ENCODE data around the gene DGAT2.

DGAT2 gene

DNA sequence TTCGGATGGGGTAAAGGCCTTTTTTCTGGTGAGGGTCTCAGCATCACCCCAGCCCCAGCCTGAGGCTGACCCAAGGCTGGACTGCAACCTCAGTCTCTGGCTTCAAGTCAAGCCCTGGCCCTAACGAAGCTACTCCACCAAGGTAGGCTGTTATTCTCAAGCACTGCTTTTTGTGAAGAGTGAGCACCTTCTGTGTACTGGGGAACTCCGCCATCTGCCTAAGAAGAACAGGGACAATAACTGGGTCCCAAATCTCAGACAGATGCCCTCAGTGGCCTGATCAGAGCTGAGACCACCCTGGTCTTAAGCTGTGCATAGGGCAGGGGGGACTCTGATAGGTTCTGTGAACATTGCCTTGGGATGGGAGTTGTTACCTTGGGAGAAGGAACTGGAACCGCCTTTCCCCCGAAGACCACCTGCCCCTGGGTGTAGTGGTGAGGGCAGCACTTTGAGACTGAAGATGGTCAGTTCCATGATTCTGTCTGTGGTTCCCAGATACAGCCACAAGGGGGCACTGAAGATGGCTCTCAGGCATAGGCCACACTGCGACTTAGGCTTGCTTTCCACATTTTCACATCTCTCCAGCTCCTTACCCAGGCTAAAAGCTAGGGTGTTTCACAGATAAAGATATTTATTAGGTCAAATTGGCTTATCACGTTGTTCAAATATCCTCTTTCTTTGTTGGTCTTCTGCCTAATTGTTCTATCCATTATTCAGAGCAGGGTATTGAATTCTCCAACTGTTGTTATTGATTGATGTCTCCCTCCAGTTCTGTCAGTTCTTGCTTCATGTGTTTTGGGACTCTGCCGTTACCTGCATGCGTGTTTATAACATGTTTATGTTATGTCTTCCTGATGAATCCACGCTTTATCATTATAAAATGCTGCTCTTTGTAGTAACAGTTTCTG lies 34.6 kb downstream of the DGAT2 start:
- DNase-seq: peak; percentile 24 to 47

- DNase-seq: no peak
These were observed 40.5 kb downstream of the DGAT2 start for GRCh38 chr11:75809111-75809510.

GRCh38 chr11:75809991-75810390 lies 41.4 kb downstream of the DGAT2 start:
- DNase-seq: no peak

DNA sequence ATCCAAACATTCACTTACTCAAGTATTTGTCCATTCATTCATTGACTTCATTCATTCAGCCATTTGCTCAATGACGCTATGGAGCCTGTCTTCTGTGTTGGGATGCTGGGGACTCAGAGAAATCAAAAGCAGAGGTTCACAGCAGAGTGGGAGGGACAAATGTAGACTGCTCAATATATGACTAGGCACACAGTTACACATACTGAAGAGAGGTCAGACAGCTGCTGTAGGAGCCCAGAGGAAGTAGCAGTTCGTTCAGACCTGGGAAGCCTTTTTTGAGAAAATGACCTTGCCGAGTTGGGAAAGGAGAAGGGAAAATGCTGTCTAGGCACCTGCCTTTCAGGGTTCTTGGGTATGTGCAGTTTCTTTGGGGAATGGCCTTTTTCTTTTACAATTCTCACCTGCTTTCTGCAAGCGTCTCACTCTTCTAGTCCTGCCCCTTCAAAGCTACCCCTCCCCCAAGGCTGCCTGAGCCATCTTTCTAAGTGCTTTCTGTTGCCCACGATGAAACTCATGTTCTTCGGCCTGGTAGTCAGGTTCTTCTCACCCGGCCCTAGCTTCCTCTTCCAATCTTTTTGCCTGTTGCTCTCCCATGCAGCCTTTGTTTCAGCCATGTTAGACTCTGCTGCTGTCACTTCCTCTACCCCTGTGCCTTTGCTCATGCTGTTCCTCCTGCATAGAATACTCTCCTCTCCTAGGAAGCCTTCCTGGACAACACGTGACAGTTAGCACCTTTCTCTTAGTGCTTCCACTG lies 42.2 kb downstream of the DGAT2 start:
- no peak for DNase-seq

- no peak for DNase-seq
These were observed 42.9 kb downstream of the DGAT2 start for GRCh38 chr11:75811485-75811884.

DNA sequence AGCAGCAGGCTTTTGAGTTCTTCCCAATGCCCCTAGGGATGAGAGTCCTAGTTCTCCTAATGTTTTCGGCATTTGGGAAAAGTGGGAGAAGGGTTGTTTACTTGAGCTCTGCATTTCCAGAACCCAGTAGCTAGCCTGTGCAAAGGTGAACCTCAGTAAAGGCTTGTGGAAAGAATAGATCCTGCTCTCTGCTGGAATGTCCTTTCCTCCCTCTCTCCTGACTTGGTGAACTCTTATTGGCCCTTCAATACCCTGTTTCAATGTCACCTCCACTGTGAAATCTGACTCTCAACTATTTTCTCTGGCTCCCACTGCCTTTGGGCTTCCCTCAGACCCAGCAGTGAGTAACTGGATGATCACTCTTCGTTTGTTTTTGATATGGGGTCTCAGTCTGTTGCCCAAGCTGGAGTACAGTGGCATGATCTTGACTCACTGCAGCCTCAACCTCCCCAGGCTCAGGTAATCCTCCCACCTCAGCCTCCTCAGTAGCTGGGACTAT lies 44.0 kb downstream of the DGAT2 start:
- DNase-seq: no peak

DNA sequence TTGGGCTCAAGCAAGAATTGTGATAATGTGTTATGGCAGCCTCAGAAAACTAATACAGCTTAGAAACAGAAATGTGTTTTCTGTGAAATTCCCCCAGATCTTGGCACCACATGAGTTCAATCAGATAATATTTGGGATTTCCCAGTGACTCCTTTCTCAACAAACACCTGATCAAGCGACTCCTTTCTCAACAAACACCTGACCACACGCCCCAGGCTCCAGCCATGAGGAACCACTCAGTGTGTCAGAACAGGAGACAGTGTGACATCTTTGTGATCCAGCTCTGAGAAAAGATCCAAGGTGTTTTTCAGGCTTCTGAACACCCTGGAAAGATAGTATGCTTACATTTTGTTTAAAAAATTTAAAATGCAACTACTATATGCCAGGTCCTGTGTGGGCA lies 44.5 kb downstream of the DGAT2 start:
- no peak for DNase-seq

DNA sequence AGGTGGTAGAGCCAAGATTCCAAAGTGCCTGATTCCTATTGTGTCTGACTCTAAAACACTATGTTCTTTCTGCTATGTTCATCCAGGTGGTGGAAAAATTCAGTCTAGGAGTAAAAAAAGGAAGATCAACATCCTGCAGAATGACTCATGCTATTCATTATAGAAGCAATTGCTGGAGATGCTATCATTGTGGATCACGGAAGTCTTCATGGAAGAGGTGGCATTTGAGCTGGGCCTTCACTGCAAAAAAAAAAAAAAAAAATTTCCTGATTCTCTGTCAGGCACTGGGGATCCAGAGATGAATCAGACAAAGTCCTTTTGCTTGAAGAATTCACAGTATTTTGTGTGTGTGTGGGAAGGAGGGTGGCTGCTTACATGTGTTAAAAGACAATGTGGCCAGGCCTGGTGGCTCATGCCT lies 45.1 kb downstream of the DGAT2 start:
- DNase-seq: no peak

- DNase-seq: no peak
These were observed 45.7 kb downstream of the DGAT2 start for GRCh38 chr11:75814363-75814676.

DNA sequence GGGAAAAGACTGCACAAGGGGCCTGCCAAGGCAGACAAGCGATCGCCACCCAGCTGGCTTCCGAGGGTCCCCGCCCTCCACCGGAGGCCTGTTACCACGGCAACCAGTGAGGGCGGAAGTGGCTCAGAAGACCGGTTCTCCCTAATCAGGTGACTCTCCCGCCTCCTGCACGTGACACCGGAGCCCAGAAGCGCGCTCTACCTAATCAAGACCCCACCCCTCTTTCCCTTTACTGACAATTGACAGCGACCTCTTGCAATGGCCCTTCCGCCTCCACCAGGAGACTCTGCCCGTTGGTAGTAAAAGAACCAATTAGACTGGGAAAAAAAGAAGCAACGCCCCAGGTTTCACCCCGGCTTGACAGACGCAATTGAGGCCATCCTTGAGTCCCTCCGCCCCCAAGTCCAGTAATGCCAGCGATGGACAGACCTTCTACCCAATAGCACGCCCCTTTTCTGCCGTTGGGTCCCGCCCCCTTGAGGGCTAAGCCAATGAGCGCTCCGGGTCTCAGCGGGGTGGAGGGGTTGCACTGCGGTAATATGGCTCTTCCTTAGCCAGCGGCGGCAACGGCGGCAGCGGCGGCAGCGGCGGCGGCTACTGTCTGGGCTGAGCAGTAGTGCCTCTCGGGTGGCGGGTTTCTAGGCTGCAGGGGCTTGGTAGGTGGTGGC lies 46.2 kb downstream of the DGAT2 start, which contains the start of gene UVRAG:
Gene UVRAG (plus strand): TSS at position 534 of the 668 bp plus-strand sequence. CDS start 198 bp downstream, outside the sequence.
- DNase-seq: peak; percentile 99

DNA sequence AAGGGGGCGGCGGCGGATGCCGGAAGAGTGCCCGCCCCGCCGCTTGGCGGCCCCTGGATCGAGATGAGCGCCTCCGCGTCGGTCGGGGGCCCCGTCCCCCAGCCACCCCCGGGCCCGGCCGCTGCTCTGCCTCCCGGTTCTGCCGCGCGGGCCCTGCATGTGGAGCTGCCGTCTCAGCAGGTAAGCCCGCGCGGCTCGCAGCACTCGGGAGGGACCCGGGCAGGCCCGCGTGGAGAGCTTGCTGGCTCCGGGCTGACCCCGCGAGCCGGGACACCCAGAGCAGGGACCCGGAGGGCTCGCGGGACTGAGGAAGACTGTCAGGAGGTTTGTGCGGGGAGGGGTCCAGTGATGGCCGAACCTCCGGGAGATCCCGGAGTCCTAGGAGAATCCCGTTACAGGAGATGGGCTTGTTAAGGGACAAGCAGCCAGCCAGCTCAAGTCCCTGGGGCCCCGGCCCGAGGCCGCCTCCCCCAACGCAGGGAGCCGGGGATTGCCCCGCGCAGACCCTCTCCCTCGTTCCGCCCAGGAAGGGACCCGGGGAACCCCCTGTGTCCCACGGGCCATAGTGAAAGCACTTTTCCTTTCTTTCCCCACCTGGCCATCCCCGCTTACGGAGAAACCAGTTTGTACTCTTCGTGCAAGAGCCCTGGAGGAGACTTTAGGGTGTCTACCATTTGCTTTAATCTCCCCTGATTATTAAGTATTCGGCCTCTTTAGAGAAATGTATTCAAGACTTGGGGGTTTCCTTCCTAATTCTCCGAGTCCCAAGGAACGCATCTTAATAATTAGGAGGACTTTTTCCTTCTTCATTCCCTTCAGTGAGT lies 47.0 kb downstream of the DGAT2 start:
- DNase-seq: peak; percentile 21 to 34

DNA sequence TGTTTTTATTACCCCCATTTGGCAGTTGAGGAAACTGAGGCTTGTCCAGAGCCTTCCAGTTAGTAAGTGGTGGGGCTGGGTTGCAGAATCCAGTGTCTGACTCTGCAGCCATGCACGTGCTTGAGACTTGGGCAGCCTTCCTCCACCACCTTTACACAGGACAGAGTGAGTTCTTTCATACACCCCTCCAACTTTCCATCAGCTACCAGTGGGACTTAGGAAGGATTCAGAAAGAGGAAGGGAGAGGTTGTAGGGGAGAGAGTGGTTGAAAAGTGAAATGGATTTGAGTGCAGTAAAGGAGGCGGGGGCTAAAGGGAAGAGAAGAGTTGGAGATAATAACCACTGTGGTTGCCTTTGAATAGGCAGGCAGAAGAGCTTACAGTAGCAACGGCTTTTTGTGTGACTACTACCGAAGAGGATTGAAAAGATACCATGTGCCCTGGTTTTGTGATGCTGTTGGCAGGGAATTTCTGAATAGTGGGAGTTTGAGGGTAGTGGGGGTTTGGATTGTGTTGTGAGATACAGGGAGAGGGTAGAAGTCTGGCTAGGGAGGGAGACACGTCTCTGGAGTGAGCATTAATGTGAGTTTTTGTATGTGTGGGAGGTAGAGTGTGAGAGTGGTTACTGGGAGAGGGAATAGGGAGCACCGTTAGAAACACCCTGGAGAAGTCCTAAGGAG lies 48.1 kb downstream of the DGAT2 start:
- DNase-seq: no peak

GRCh38 chr11:75820645-75821044 lies 52.1 kb downstream of the DGAT2 start:
- no peak for DNase-seq

DNA sequence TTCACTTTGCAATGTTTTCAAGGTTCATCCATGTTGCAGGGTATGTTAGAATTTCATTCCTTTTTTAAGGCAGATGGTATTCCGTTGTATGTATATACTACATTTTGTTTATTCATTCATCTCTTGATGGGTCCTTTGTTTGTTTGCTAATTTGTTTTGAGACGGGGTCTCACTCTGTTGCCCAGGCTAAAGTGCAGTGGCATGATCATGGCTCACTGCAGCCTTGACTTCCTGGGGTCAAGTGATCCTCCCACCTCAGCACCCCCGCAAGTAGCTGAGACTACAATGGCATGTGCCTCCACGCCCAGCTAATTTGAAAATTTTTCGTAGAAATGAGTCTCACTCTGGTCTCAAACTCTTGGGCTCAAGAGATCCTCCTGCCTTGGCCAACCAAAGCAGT lies 52.6 kb downstream of the DGAT2 start:
- DNase-seq: no peak

GRCh38 chr11:75822541-75822940 lies 54.0 kb downstream of the DGAT2 start:
- no peak for DNase-seq

DNA sequence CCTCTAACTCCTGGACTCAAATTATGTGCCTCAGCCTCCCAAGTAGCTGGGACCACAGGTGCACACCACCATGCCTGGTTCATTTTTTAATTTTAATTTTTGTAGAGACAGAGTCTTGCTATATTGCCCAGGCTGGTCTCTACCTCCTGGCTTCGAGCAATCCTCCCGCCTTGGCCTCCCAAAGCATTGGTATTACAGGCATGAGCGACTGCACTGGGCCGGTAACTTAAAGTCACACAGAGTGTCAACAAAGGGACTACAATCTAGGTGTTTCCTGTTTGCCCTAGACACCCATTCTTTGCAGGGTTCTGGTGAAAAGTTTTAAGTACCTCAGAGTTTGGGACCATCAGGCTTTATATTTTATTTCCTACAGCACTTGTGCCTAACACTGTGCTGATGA lies 54.8 kb downstream of the DGAT2 start:
- DNase-seq: no peak

- no peak for DNase-seq
These were observed 55.4 kb downstream of the DGAT2 start for GRCh38 chr11:75823946-75824345.

- no peak for DNase-seq
These were observed 58.1 kb downstream of the DGAT2 start for GRCh38 chr11:75826461-75827230.

GRCh38 chr11:75827562-75827961 lies 59.0 kb downstream of the DGAT2 start:
- no peak for DNase-seq

GRCh38 chr11:75831915-75832502 lies 63.4 kb downstream of the DGAT2 start:
- no peak for DNase-seq

DNA sequence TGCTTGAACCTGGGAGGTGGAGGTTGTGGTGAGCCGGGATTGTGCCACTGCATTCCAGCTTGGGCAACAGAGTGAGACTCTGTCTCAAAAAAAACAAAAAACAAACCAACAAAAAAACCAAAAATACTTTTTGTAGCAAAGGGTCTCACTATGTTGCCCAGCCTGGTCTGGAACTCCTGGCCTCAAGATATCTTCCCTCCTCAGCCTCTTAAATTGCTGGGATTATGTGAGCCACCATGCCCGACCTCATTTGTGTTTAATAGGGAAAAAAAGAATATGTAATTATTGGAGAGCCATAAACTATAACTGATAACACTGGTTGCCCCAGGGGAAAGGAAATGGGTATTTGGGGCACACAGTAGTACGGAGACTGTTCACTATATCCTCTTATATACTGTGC lies 66.2 kb downstream of the DGAT2 start:
- no peak for DNase-seq

Measured in NCI-H524 (cell line).